HepG2 (cell line): ENCODE results near the gene ERMARD. TPM values are rescaled to one million over a fixed set of nuclear protein-coding genes. Genes with fewer than 3 reads are reported as not detected.

Source experiments
- ARNT2 ChIP-seq: sonication (generic); formaldehyde crosslinking; IDR thresholded peaks from 2 replicates; pipeline ENCODE4 v1.8.0; 2022; ENCODE audit warnings: mild to moderate bottlenecking, low read depth, missing genetic modification reagents, moderate library complexity
- BRD4 ChIP-seq: sonication (generic); formaldehyde crosslinking; IDR thresholded peaks from 2 replicates; pipeline ENCODE4 v1.4.0; 2020; ENCODE audit warnings: missing genetic modification reagents
- GTF2F1 ChIP-seq: fragments of 150-350 bp; IDR thresholded peaks from 2 replicates; pipeline ENCODE4 v1.6.1; 2014; ENCODE audit warnings: low read length
- HMG20B ChIP-seq: conservative IDR thresholded peaks from 2 replicates; pipeline ENCODE4 v1.6.1; 2016; ENCODE audit warnings: missing genetic modification reagents, missing compliant biosample characterization
- NPAS2 ChIP-seq: sonication (generic); formaldehyde crosslinking; IDR thresholded peaks from 2 replicates; pipeline ENCODE4 v1.8.0; 2022; ENCODE audit warnings: mild to moderate bottlenecking, missing genetic modification reagents, borderline replicate concordance
- NR2F1 ChIP-seq, 2 experiments: fragments of 450-650 bp in 1 of 2; formaldehyde crosslinking in 1 of 2; IDR thresholded peaks; 2 replicates each; pipeline versions ENCODE4 v1.5.0 to v1.6.1; 2016 to 2020; ENCODE audit warnings: mild to moderate bottlenecking in 1 of 2, missing compliant biosample characterization in 1 of 2, missing genetic modification reagents in 1 of 2, moderate library complexity in 1 of 2
- RELA ChIP-seq: sonication (generic); formaldehyde crosslinking; IDR thresholded peaks from 2 replicates; pipeline ENCODE4 v1.4.0; 2020; ENCODE audit warnings: missing genetic modification reagents
- SYNCRIP ChIP-seq: fragments of 200-400 bp; formaldehyde crosslinking; IDR thresholded peaks from 2 replicates; pipeline ENCODE4 v1.6.1; 2018; ENCODE audit warnings: mild to moderate bottlenecking, low read depth, low read length; ENCODE audit not compliant: insufficient read depth
- ZFP1 ChIP-seq: IDR thresholded peaks from 2 replicates; pipeline ENCODE4 v1.6.1; 2016
- ZFP36L1 ChIP-seq: sonication (generic); formaldehyde crosslinking; IDR thresholded peaks from 2 replicates; pipeline ENCODE4 v1.8.0; 2022; ENCODE audit warnings: mild to moderate bottlenecking, missing genetic modification reagents, moderate library complexity
- ZNF292 ChIP-seq: sonication (generic); formaldehyde crosslinking; IDR thresholded peaks from 2 replicates; pipeline ENCODE4 v1.8.1; 2022; ENCODE audit warnings: mild to moderate bottlenecking, low read depth, missing genetic modification reagents, borderline replicate concordance
- ZNF44 ChIP-seq: sonication (generic); formaldehyde crosslinking; IDR thresholded peaks from 2 replicates; pipeline ENCODE4 v1.5.1; 2020; ENCODE audit warnings: mild to moderate bottlenecking, missing genetic modification reagents
- ZNF570 ChIP-seq: sonication (generic); formaldehyde crosslinking; IDR thresholded peaks from 2 replicates; pipeline ENCODE4 v1.4.0; 2020; ENCODE audit warnings: mild to moderate bottlenecking, missing genetic modification reagents, borderline replicate concordance
- ZNF619 ChIP-seq: sonication (generic); formaldehyde crosslinking; IDR thresholded peaks from 2 replicates; pipeline ENCODE4 v1.4.0; 2020; ENCODE audit warnings: mild to moderate bottlenecking, missing genetic modification reagents
- ZNF629 ChIP-seq: sonication (generic); formaldehyde crosslinking; conservative IDR thresholded peaks from 2 replicates; pipeline ENCODE4 v1.5.0; 2020; ENCODE audit warnings: missing genetic modification reagents
- ZSCAN31 ChIP-seq: sonication (generic); formaldehyde crosslinking; IDR thresholded peaks from 2 replicates; pipeline ENCODE4 v1.5.0; 2020; ENCODE audit warnings: low read depth, mild to moderate bottlenecking, missing genetic modification reagents
- polyA plus RNA-seq, 8 experiments: library from polyadenylated mRNA; depleted of rRNA in 3 of 8; stranded (reverse) in 7 of 8; unstranded in 1 of 8; fragments of >200 nt; fragmentation: Illumina TruSeq in 4 of 8; extraction: Trizol in 4 of 8; gene quantifications; 2 replicates each; pipeline versions ENCODE4 v1.2.1 to v1.2.3, GENCODE V29; 2011 to 2016; ENCODE audit warnings: low read depth in 4 of 8, missing spikeins in 1 of 8, mixed read lengths in 1 of 8; ENCODE audit not compliant: insufficient read depth in 1 of 8
- total RNA-seq, 5 experiments: library from RNA; depleted of rRNA; stranded (reverse); fragments of >200 nt; fragmentation: Illumina TruSeq; extraction: Trizol; gene quantifications; 2 replicates each; pipeline ENCODE4 v1.2.3, GENCODE V29; 2016; ENCODE audit warnings: low read depth in 1 of 5
- TF ChIP-seq, protein P1 (sequence below): sonication (generic); formaldehyde crosslinking; IDR thresholded peaks from 2 replicates; pipeline ENCODE4 v1.4.0; 2020; ENCODE audit warnings: missing genetic modification reagents
- TF ChIP-seq, protein P2 (sequence below): IDR thresholded peaks from 2 replicates; pipeline ENCODE4 v1.6.1; 2016; ENCODE audit warnings: mild to moderate bottlenecking
- TF ChIP-seq, protein P3 (sequence below): IDR thresholded peaks from 2 replicates; pipeline ENCODE4 v1.6.1; 2012; ENCODE audit warnings: low read length, improper control_type of control experiment
- TF ChIP-seq, protein P4 (sequence below): sonication (generic); formaldehyde crosslinking; IDR thresholded peaks from 2 replicates; pipeline ENCODE4 v1.5.1; 2020; ENCODE audit warnings: missing genetic modification reagents, mild to moderate bottlenecking, borderline replicate concordance

The ERMARD gene
- total and polyA plus RNA-seq, 2 of the 13 experiments (the other 11 are each of a cell fraction or from before 2014, with no cell fraction given): 8.8 to 10.7 TPM

DNA sequence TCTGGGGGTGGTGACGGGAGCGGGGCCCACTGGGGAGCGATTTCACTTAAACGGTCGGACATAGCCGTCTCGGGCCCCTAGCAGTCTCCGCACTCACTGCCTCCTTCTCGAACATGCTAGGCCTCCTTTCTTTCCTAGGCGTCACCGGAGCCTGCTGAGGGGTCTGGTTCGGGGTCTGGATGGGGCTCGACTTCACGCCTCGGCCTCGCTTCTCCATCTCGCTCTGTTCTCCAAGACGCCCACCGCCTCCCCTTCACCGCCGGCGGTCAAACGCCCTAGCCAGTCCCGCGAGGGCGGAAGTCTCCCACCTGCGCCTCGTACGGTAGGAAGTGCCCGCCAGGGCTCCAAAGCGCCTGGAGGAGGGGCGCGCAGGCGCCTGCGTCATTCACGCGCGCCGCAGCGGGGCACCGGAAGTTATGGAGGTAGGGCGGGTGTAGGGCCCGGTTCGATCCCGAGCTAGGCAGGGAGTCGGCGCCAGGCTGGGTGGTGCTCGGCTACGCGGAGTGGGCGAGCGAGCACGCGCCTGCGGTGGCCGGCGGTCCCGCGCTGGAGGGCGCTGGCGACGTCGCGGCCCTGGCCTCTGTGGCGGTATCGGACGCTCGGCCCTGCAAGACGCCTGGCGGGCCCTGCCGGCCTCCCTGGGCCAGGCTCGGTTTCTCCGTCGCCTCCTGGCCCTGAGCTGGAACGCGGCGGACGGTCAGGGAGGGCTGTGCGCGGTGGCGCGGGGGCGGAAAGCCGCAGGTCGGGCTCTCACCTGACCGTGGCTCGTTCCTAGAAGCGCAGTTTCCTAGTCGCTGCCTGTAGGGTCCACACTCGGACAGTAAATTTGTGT lies at the start of gene ERMARD, which contains the start of gene DYNLT2 (continued):
- TF ChIP-seq ZNF629 (CRISPR knock-in tag) (peak; percentile 62; the same call in 1 of the 2 replicates), HMG20B (peak; percentile 29; the same call in 1 of the 2 replicates), ZFP1 (CRISPR knock-in tag) (0 out of 2 replicates have a peak, but pooled peaks have one; percentile 66), ZNF292 (CRISPR knock-in tag) (peak; percentile 79; the same call in 1 of the 2 replicates), ZNF570 (peak; percentile 67; the same call in 1 of the 2 replicates), NR2F1 (CRISPR knock-in tag; IDR thresholded peaks at IDR 0.05) (no peak; a peak in 1 of 4 replicates), NPAS2 (CRISPR knock-in tag) (no peak), ZNF619 (CRISPR knock-in tag) (peak; percentile 95), GTF2F1 (no peak), BRD4 (peak; percentile 88), ARNT2 (CRISPR knock-in tag) (peak; percentile 99), RELA (0 out of 2 replicates have a peak, but pooled peaks have one; percentile 34), ZFP36L1 (CRISPR knock-in tag) (peak; percentile 93), ZNF44 (CRISPR knock-in tag) (0 out of 2 replicates have a peak, but pooled peaks have one; percentile 92), SYNCRIP (no peak), ZSCAN31 (CRISPR knock-in tag) (peak; percentile 99)
- TF ChIP-seq, protein P1, sequence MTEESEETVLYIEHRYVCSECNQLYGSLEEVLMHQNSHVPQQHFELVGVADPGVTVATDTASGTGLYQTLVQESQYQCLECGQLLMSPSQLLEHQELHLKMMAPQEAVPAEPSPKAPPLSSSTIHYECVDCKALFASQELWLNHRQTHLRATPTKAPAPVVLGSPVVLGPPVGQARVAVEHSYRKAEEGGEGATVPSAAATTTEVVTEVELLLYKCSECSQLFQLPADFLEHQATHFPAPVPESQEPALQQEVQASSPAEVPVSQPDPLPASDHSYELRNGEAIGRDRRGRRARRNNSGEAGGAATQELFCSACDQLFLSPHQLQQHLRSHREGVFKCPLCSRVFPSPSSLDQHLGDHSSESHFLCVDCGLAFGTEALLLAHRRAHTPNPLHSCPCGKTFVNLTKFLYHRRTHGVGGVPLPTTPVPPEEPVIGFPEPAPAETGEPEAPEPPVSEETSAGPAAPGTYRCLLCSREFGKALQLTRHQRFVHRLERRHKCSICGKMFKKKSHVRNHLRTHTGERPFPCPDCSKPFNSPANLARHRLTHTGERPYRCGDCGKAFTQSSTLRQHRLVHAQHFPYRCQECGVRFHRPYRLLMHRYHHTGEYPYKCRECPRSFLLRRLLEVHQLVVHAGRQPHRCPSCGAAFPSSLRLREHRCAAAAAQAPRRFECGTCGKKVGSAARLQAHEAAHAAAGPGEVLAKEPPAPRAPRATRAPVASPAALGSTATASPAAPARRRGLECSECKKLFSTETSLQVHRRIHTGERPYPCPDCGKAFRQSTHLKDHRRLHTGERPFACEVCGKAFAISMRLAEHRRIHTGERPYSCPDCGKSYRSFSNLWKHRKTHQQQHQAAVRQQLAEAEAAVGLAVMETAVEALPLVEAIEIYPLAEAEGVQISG (CRISPR knock-in tag): peak; percentile 97
- TF ChIP-seq, protein P2, sequence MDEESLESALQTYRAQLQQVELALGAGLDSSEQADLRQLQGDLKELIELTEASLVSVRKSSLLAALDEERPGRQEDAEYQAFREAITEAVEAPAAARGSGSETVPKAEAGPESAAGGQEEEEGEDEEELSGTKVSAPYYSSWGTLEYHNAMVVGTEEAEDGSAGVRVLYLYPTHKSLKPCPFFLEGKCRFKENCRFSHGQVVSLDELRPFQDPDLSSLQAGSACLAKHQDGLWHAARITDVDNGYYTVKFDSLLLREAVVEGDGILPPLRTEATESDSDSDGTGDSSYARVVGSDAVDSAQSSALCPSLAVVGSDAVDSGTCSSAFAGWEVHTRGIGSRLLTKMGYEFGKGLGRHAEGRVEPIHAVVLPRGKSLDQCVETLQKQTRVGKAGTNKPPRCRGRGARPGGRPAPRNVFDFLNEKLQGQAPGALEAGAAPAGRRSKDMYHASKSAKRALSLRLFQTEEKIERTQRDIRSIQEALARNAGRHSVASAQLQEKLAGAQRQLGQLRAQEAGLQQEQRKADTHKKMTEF (CRISPR knock-in tag): peak; percentile 98
- TF ChIP-seq, protein P3, sequence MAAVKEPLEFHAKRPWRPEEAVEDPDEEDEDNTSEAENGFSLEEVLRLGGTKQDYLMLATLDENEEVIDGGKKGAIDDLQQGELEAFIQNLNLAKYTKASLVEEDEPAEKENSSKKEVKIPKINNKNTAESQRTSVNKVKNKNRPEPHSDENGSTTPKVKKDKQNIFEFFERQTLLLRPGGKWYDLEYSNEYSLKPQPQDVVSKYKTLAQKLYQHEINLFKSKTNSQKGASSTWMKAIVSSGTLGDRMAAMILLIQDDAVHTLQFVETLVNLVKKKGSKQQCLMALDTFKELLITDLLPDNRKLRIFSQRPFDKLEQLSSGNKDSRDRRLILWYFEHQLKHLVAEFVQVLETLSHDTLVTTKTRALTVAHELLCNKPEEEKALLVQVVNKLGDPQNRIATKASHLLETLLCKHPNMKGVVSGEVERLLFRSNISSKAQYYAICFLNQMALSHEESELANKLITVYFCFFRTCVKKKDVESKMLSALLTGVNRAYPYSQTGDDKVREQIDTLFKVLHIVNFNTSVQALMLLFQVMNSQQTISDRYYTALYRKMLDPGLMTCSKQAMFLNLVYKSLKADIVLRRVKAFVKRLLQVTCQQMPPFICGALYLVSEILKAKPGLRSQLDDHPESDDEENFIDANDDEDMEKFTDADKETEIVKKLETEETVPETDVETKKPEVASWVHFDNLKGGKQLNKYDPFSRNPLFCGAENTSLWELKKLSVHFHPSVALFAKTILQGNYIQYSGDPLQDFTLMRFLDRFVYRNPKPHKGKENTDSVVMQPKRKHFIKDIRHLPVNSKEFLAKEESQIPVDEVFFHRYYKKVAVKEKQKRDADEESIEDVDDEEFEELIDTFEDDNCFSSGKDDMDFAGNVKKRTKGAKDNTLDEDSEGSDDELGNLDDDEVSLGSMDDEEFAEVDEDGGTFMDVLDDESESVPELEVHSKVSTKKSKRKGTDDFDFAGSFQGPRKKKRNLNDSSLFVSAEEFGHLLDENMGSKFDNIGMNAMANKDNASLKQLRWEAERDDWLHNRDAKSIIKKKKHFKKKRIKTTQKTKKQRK: no peak
- TF ChIP-seq, protein P4, sequence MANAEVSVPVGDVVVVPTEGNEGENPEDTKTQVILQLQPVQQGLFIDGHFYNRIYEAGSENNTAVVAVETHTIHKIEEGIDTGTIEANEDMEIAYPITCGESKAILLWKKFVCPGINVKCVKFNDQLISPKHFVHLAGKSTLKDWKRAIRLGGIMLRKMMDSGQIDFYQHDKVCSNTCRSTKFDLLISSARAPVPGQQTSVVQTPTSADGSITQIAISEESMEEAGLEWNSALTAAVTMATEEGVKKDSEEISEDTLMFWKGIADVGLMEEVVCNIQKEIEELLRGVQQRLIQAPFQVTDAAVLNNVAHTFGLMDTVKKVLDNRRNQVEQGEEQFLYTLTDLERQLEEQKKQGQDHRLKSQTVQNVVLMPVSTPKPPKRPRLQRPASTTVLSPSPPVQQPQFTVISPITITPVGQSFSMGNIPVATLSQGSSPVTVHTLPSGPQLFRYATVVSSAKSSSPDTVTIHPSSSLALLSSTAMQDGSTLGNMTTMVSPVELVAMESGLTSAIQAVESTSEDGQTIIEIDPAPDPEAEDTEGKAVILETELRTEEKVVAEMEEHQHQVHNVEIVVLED: peak; percentile 96
